Suprapubic skin (tissue), 3 donors: ENCODE data around the gene PSD.

Source experiments
- POLR2A ChIP-seq, 2 donors: fragments of 450-650 bp; IDR thresholded peaks; one replicate each; pipeline ENCODE4 v1.6.1; 2017; ENCODE audit warnings: antibody characterized with exemption in 2 of 2, mild to moderate bottlenecking in 2 of 2, moderate library complexity in 2 of 2
- TF ChIP-seq, protein P1 (sequence below), 2 donors: fragments of 200-600 bp in 1 of 2; fragments of 450-650 bp in 1 of 2; sonication (generic) in 1 of 2; IDR thresholded peaks; one replicate each; pipeline ENCODE4 v1.5.1; 2016 to 2019; ENCODE audit warnings: antibody characterized with exemption in 2 of 2, mild to moderate bottlenecking in 1 of 2, moderate library complexity in 1 of 2

DNA sequence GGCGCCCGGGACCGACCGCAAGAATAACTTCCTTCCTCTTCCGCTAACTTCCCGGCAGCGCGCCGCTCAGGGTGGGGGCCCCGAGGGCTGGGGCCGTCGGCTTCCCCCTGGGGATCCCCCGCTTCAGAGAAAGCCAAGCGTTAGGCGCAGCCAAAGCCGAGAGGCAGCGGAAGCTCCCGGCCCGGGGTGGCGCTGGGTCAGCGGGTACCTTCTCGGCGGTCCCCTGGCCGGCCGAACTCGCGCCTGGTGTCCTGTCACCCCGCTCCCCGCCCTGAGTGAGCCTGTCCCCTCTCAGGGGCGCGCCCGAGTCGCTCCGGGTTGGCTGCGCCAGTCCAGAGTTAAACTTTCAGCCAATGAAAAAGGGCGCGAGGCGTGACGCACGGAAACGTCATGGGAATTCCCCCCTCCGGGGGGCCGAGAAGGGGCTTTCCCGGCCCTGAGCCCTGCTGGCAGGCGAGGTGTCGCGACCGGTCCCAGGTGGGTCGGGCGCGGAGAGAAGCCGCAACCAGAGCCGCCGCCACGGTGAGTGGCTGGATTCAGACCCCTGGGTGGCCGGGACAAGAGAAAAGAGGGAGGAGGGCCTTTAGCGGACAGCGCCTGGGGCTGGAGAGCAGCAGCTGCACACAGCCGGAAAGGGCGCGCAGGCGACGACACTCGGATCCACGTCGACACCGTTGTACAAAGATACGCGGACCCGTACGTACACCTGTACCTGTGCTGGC, 24.3 kb downstream of the PSD start:
- peak; percentile 64 to 91 for TF ChIP-seq POLR2A (IDR thresholded peaks at IDR 0.05)
- TF ChIP-seq, protein P1, sequence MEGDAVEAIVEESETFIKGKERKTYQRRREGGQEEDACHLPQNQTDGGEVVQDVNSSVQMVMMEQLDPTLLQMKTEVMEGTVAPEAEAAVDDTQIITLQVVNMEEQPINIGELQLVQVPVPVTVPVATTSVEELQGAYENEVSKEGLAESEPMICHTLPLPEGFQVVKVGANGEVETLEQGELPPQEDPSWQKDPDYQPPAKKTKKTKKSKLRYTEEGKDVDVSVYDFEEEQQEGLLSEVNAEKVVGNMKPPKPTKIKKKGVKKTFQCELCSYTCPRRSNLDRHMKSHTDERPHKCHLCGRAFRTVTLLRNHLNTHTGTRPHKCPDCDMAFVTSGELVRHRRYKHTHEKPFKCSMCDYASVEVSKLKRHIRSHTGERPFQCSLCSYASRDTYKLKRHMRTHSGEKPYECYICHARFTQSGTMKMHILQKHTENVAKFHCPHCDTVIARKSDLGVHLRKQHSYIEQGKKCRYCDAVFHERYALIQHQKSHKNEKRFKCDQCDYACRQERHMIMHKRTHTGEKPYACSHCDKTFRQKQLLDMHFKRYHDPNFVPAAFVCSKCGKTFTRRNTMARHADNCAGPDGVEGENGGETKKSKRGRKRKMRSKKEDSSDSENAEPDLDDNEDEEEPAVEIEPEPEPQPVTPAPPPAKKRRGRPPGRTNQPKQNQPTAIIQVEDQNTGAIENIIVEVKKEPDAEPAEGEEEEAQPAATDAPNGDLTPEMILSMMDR (IDR thresholded peaks at IDR 0.05): peak in 1 of 2 donors; percentile 90
